IMR-90 (cell line): Measurements from ENCODE around the gene TBX15. TPM values are rescaled to one million over a fixed set of nuclear protein-coding genes. Genes with fewer than 3 reads are reported as not detected.

ENCODE experiments used
- ATAC-seq: fragments of 200-7000 bp; cut with Tn5 transposase; 2 replicates; pipeline ENCODE4 v1.9.1; 2020; ENCODE audit warnings: low read depth, mild to moderate bottlenecking, moderate library complexity
- BruUV-seq: library from RNA; stranded (reverse); fragments of 400-500 nt; replicated peaks from 2 replicates; lab custom pipeline; 2021; lab: Mats Ljungman, UMichigan
- CTCF ChIA-PET: fragments of 300-600 bp; formaldehyde crosslinking; extraction: SDS; loops from one replicate; lab custom pipeline; 2021; ENCODE audit warnings: antibody characterized with exemption; lab: Yijun Ruan, JAX
- POLR2A ChIA-PET: fragments of 300-600 bp; sonication (Branson Sonifier 250); formaldehyde crosslinking; loops from one replicate; lab custom pipeline; 2022; ENCODE audit warnings: antibody characterized with exemption; ENCODE audit not compliant: unreplicated experiment; lab: Charles Lee
- DNase-seq: peaks from one replicate; pipeline ENCODE4 v3.0.0; 2013
- H2AFZ ChIP-seq: replicated peaks from 2 replicates; pipeline ENCODE3; 2013; ENCODE audit warnings: low read length, mild to moderate bottlenecking; ENCODE audit not compliant: poor library complexity
- H2AK5ac ChIP-seq: 2 replicates; pipeline ENCODE4 v1.6.1; 2013; ENCODE audit warnings: low read depth, low read length, inconsistent platforms
- H2AK9ac ChIP-seq: replicated peaks from 2 replicates; pipeline ENCODE3; 2013; ENCODE audit warnings: mild to moderate bottlenecking, low read depth, low read length, moderate library complexity; ENCODE audit not compliant: poor library complexity
- H2BK120ac ChIP-seq: 2 replicates; pipeline ENCODE4 v1.6.1; 2013; ENCODE audit warnings: low read depth, low read length, inconsistent platforms
- H2BK15ac ChIP-seq: 3 replicates; pipeline ENCODE4 v1.6.1; 2013; ENCODE audit warnings: low read depth, low read length, inconsistent platforms
- H2BK20ac ChIP-seq: 2 replicates; pipeline ENCODE4 v1.6.1; 2013; ENCODE audit warnings: low read depth, mild to moderate bottlenecking, inconsistent platforms, low read length, moderate library complexity
- H2BK5ac ChIP-seq: 2 replicates; pipeline ENCODE4 v1.6.1; 2013; ENCODE audit warnings: mild to moderate bottlenecking, low read depth, low read length, inconsistent platforms; ENCODE audit not compliant: poor library complexity, severe bottlenecking
- H3K14ac ChIP-seq: replicated peaks from 2 replicates; pipeline ENCODE4 v1.6.1; 2013; ENCODE audit warnings: low read depth, low read length, inconsistent platforms
- H3K18ac ChIP-seq: 2 replicates; pipeline ENCODE4 v1.6.1; 2013; ENCODE audit warnings: low read depth, low read length, control low read depth
- H3K23ac ChIP-seq: 2 replicates; pipeline ENCODE4 v1.6.1; 2013; ENCODE audit warnings: low read depth, low read length, inconsistent platforms
- H3K27ac ChIP-seq: 2 replicates; pipeline ENCODE4 v1.5.1; 2013; ENCODE audit warnings: mild to moderate bottlenecking, control low read depth, low read length; ENCODE audit not compliant: insufficient read depth
- H3K27me3 ChIP-seq: 2 replicates; pipeline ENCODE4 v1.6.1; 2013; ENCODE audit warnings: low read length; ENCODE audit not compliant: control insufficient read depth, insufficient read depth
- H3K36me3 ChIP-seq: 2 replicates; pipeline ENCODE4 v1.6.1; 2013; ENCODE audit warnings: low read length, mixed read lengths; ENCODE audit not compliant: control insufficient read depth, insufficient read depth
- H3K4ac ChIP-seq: 2 replicates; pipeline ENCODE4 v1.6.1; 2013; ENCODE audit warnings: low read depth, low read length, inconsistent platforms
- H3K4me1 ChIP-seq: 2 replicates; pipeline ENCODE4 v1.6.1; 2013; ENCODE audit warnings: low read length, mixed read lengths; ENCODE audit not compliant: control insufficient read depth, insufficient read depth
- H3K4me2 ChIP-seq: 2 replicates; pipeline ENCODE4 v1.6.1; 2013; ENCODE audit warnings: low read depth, mild to moderate bottlenecking, control low read depth, low read length, moderate library complexity
- H3K4me3 ChIP-seq: 2 replicates; pipeline ENCODE4 v1.5.1; 2013; ENCODE audit warnings: low read depth, mild to moderate bottlenecking, control low read depth, low read length, moderate library complexity; ENCODE audit not compliant: insufficient read depth
- H3K56ac ChIP-seq: 2 replicates; pipeline ENCODE4 v1.6.1; 2013; ENCODE audit warnings: low read length, inconsistent platforms; ENCODE audit not compliant: insufficient read depth; ENCODE audit errors: extremely low read depth
- H3K79me1 ChIP-seq, 2 experiments: 2 replicates each; pipeline ENCODE4 v1.6.1; 2013; ENCODE audit warnings: low read length in 2 of 2, inconsistent platforms in 1 of 2, low read depth in 1 of 2
- H3K9ac ChIP-seq: 2 replicates; pipeline ENCODE4 v1.6.1; 2013; ENCODE audit warnings: low read depth, low read length, control low read depth
- H3K9me1 ChIP-seq: 2 replicates; pipeline ENCODE4 v1.6.1; 2013; ENCODE audit warnings: low read length, inconsistent platforms; ENCODE audit not compliant: insufficient read depth
- H3K9me3 ChIP-seq: 2 replicates; pipeline ENCODE4 v1.6.1; 2013; ENCODE audit warnings: low read length; ENCODE audit not compliant: control insufficient read depth, insufficient read depth
- H4K20me1 ChIP-seq: 2 replicates; pipeline ENCODE4 v1.6.1; 2013; ENCODE audit warnings: low read length, inconsistent platforms; ENCODE audit not compliant: insufficient read depth
- H4K5ac ChIP-seq: 2 replicates; pipeline ENCODE4 v1.6.1; 2013; ENCODE audit warnings: mild to moderate bottlenecking, low read depth, low read length, control low read depth
- H4K8ac ChIP-seq, 2 experiments: 2 replicates each; pipeline ENCODE4 v1.6.1; 2013; ENCODE audit warnings: low read depth in 2 of 2, low read length in 2 of 2, control low read depth in 1 of 2, inconsistent platforms in 1 of 2
- H4K91ac ChIP-seq: 2 replicates; pipeline ENCODE4 v1.6.1; 2013; ENCODE audit warnings: low read depth, low read length, inconsistent platforms; ENCODE audit not compliant: insufficient read depth
- BHLHE40 ChIP-seq: fragments of 150-350 bp; IDR thresholded peaks from 2 replicates; pipeline ENCODE4 v1.6.1; 2016; ENCODE audit warnings: mild to moderate bottlenecking, low read depth, low read length
- CEBPB ChIP-seq: IDR thresholded peaks from 2 replicates; pipeline ENCODE4 v1.6.1; 2012; ENCODE audit warnings: low read depth, low read length, improper control_type of control experiment
- CHD1 ChIP-seq: IDR thresholded peaks from 2 replicates; pipeline ENCODE4 v1.6.1; 2012; ENCODE audit warnings: low read depth, low read length, improper control_type of control experiment
- CTCF ChIP-seq: conservative IDR thresholded peaks from 2 replicates; pipeline ENCODE4 v1.5.1; 2012; ENCODE audit warnings: mild to moderate bottlenecking, low read depth, low read length, improper control_type of control experiment
- ELK1 ChIP-seq: fragments of 150-350 bp; IDR thresholded peaks from 2 replicates; pipeline ENCODE4 v1.6.1; 2016; ENCODE audit warnings: low read depth, mild to moderate bottlenecking, low read length, moderate library complexity, borderline replicate concordance
- FOS ChIP-seq: fragments of 150-350 bp; IDR thresholded peaks from 2 replicates; pipeline ENCODE4 v1.6.1; 2016; ENCODE audit warnings: low read depth, low read length
- MAFK ChIP-seq: IDR thresholded peaks from 2 replicates; pipeline ENCODE4 v1.6.1; 2012; ENCODE audit warnings: low read depth, low read length, improper control_type of control experiment
- MAZ ChIP-seq: IDR thresholded peaks from 2 replicates; pipeline ENCODE4 v1.6.1; 2012; ENCODE audit warnings: low read depth, mild to moderate bottlenecking, low read length, improper control_type of control experiment, moderate library complexity, borderline replicate concordance
- MXI1 ChIP-seq: IDR thresholded peaks from 2 replicates; pipeline ENCODE4 v1.6.1; 2012; ENCODE audit warnings: low read depth, mild to moderate bottlenecking, low read length, moderate library complexity, borderline replicate concordance
- NFE2L2 ChIP-seq: fragments of 150-350 bp; IDR thresholded peaks from 2 replicates; pipeline ENCODE4 v1.6.1; 2016; ENCODE audit warnings: low read depth, mild to moderate bottlenecking, low read length
- POLR2A ChIP-seq: IDR thresholded peaks from 2 replicates; pipeline ENCODE4 v1.6.1; 2012; ENCODE audit warnings: mild to moderate bottlenecking, low read depth, low read length
- RAD21 ChIP-seq: IDR thresholded peaks from 2 replicates; pipeline ENCODE4 v1.6.1; 2012; ENCODE audit warnings: low read length, improper control_type of control experiment
- RCOR1 ChIP-seq: IDR thresholded peaks from 2 replicates; pipeline ENCODE4 v1.6.1; 2012; ENCODE audit warnings: mild to moderate bottlenecking, low read length, improper control_type of control experiment; ENCODE audit not compliant: insufficient replicate concordance
- RFX5 ChIP-seq: IDR thresholded peaks from 2 replicates; pipeline ENCODE4 v1.8.0; 2012; ENCODE audit warnings: low read depth, mild to moderate bottlenecking, low read length, moderate library complexity
- SMC3 ChIP-seq: fragments of 150-350 bp; IDR thresholded peaks from 2 replicates; pipeline ENCODE4 v1.6.1; 2016; ENCODE audit warnings: low read depth, mild to moderate bottlenecking, antibody characterized with exemption, low read length, moderate library complexity
- USF2 ChIP-seq: fragments of 150-350 bp; IDR thresholded peaks from 2 replicates; pipeline ENCODE4 v1.6.1; 2017; ENCODE audit warnings: mild to moderate bottlenecking, antibody characterized with exemption, low read length, low read depth
- WGBS, 2 experiments: methylation state at CpG; one replicate each; pipeline versions ENCODE4 v1.1.5 to v1.1.7; 2013; ENCODE audit warnings: missing lambda C conversion rate in 2 of 2; ENCODE audit not compliant: insufficient read length in 1 of 2; ENCODE audit errors: extremely low coverage in 2 of 2; 5-methylcytosine and 5-hydroxymethylcytosine counted together
- dilution Hi-C: fragments of 300-500 bp; cut with HindIII; formaldehyde crosslinking; loops from one replicate; pipeline ENCODE4 v1.14.3; 2018; ENCODE audit warnings: low sequenced_read_pairs; ENCODE audit not compliant: unreplicated experiment
- in situ Hi-C: fragments of 300-500 bp; cut with MboI; formaldehyde crosslinking; loops from 3 replicates; pipeline ENCODE4 v1.14.3; 2019; ENCODE audit warnings: low sequenced_read_pairs, inconsistent platforms, mixed read lengths
- intact Hi-C: fragments of 100-400 bp; cut with micrococcal nuclease; formaldehyde crosslinking; loops from 2 replicates; pipeline ENCODE4 v1.10.0; 2022
- polyA plus RNA-seq, 3 experiments: library from polyadenylated mRNA; depleted of rRNA; stranded (reverse); fragments of >200 nt; gene quantifications; 2 replicates each; pipeline ENCODE4 v1.2.3, GENCODE V29; 2012; ENCODE audit warnings: low replicate concordance in 1 of 3
- total RNA-seq: library from RNA; depleted of rRNA; stranded (reverse); fragments of >200 nt; gene quantifications from 2 replicates; pipeline ENCODE4 v1.2.3, GENCODE V29; 2012

TBX15 gene
- total and polyA plus RNA-seq, 2 of the 4 experiments (the other 2 are of a cell fraction) = not detected

- POLR2A ChIA-PET = no interaction called here
- in situ Hi-C loops (no loop called here), dilution Hi-C loops (no loop called here), intact Hi-C loops (no loop called here)
- no TSS peak for BruUV-seq
- CTCF ChIA-PET = no interaction called here
- Histone ChIP-seq H3K18ac (no peak overlapping the region), H3K9me3 (peaks cover 26% of the 10 kb centered on the region), H2AK9ac (no peak overlapping the region), H3K14ac (no peak overlapping the region), H4K20me1 (no peaks in the 10 kb centered on the region), H3K79me1 (no peaks in the 10 kb centered on the region), H2AFZ (no peak overlapping the region), H3K4me3 (no peak overlapping the region), H3K9me1 (no peaks in the 10 kb centered on the region), H4K5ac (no peak overlapping the region), H2BK5ac (no peak overlapping the region), H2AK5ac (no peak overlapping the region), H3K4me1 (no peaks in the 10 kb centered on the region), H3K23ac (no peak overlapping the region), H2BK20ac (no peak overlapping the region), H3K56ac (no peak overlapping the region), H3K36me3 (no peaks in the 10 kb centered on the region), H2BK15ac (no peak overlapping the region), H3K9ac (no peak overlapping the region), H2BK120ac (no peak overlapping the region), H3K27ac (no peak overlapping the region), H4K91ac (no peak overlapping the region), H4K8ac (no peak overlapping the region), H3K4ac (no peak overlapping the region), H3K4me2 (no peak overlapping the region), H3K27me3 (peaks cover 99% of the 10 kb centered on the region)
- 20% methylated on average over 1 of the region's 8 CpGs; no CpG with 5 or more reads in 1 of the 2 experiments for WGBS, 2 experiments
- DNase-seq (no peak), ATAC-seq (no peak)
- TF ChIP-seq ELK1 (no peak), RFX5 (no peak), CEBPB (no peak), POLR2A (no peak), RCOR1 (no peak), SMC3 (no peak), NFE2L2 (no peak), FOS (no peak), MAZ (no peak), CTCF (no peak), RAD21 (no peak), CHD1 (no peak), USF2 (no peak), MXI1 (no peak), MAFK (no peak), BHLHE40 (no peak)
Observed at GRCh38 chr1:118990513-118991152, 2.5 kb upstream of the TBX15 start.
